ENCODE measurements around the gene KASH5.

Gene KASH5

GRCh38 chr19:49461656-49462055, 73.6 kb downstream of the KASH5 start:
- no peak for DNase-seq

GRCh38 chr19:49462492-49462891, 74.4 kb downstream of the KASH5 start:
- DNase-seq = no peak

- no peak for DNase-seq
Observed at GRCh38 chr19:49463960-49464740, 76.1 kb downstream of the KASH5 start.

- no peak for DNase-seq
Observed at GRCh38 chr19:49465371-49465770, 77.3 kb downstream of the KASH5 start.
